HEK293 (cell line): ENCODE results near the gene BACH2.

ENCODE experiments used
- CTCF ChIA-PET: fragments of 350-600 bp; formaldehyde crosslinking; extraction: SDS; loops from one replicate; lab custom pipeline; 2021; ENCODE audit warnings: antibody characterized with exemption; lab: Yijun Ruan, JAX
- POLR2A ChIA-PET: fragments of 300-600 bp; formaldehyde crosslinking; extraction: SDS; loops from one replicate; lab custom pipeline; 2020; ENCODE audit warnings: antibody characterized with exemption, inconsistent platforms; lab: Yijun Ruan, JAX
- H3K27ac ChIP-seq: fragments of 200-500 bp; sonication (Bioruptor generic); 2 replicates; pipeline ENCODE4 v1.5.1; 2014; ENCODE audit warnings: low read depth, low read length, control low read depth, inconsistent platforms; ENCODE audit errors: extremely low read depth
- H3K36me3 ChIP-seq, 2 experiments: fragments of 200-500 bp in 1 of 2; sonication (Bioruptor generic) in 1 of 2; 1 replicate in 1 of 2; 2 replicates in 1 of 2; pipeline ENCODE4 v1.5.1; 2014 to 2017; ENCODE audit warnings: inconsistent platforms in 2 of 2, low read length in 2 of 2; ENCODE audit not compliant: control insufficient read depth in 2 of 2, insufficient read depth in 1 of 2
- H3K4me1 ChIP-seq: fragments of 200-500 bp; sonication (Bioruptor generic); 2 replicates; pipeline ENCODE4 v1.5.1; 2014; ENCODE audit warnings: mild to moderate bottlenecking, low read length, inconsistent platforms; ENCODE audit not compliant: control insufficient read depth, insufficient read depth
- H3K4me3 ChIP-seq: 2 replicates; pipeline ENCODE4 v1.5.1; 2011; ENCODE audit warnings: low read depth, mild to moderate bottlenecking, control low read depth, low read length, moderate library complexity
- H3K9me3 ChIP-seq: fragments of 200-500 bp; sonication (Bioruptor generic); 2 replicates; pipeline ENCODE4 v1.5.1; 2014; ENCODE audit warnings: low read depth, low read length, inconsistent platforms; ENCODE audit not compliant: control insufficient read depth, insufficient read depth
- GLI2 ChIP-seq: fragments of 450-650 bp; formaldehyde crosslinking; IDR thresholded peaks from 2 replicates; pipeline ENCODE4; 2017; ENCODE audit warnings: missing biosample characterization, missing genetic modification characterization, low read depth, borderline replicate concordance
- GLI4 ChIP-seq: fragments of 450-650 bp; formaldehyde crosslinking; IDR thresholded peaks from 2 replicates; pipeline ENCODE4 v1.5.1; 2016; ENCODE audit warnings: missing biosample characterization, missing genetic modification characterization
- HOXD13 ChIP-seq: sonication (generic); formaldehyde crosslinking; IDR thresholded peaks from 2 replicates; pipeline ENCODE4 v1.8.0; 2022; ENCODE audit warnings: missing genetic modification reagents, borderline replicate concordance
- MYNN ChIP-seq: fragments of 450-650 bp; formaldehyde crosslinking; IDR thresholded peaks from 2 replicates; pipeline ENCODE4 v1.5.1; 2016; ENCODE audit warnings: missing biosample characterization, missing genetic modification characterization, borderline replicate concordance
- ZBTB48 ChIP-seq: fragments of 450-650 bp; formaldehyde crosslinking; IDR thresholded peaks from 2 replicates; pipeline ENCODE4 v1.5.1; 2016; ENCODE audit warnings: missing biosample characterization, missing genetic modification characterization
- ZFP41 ChIP-seq: fragments of 450-650 bp; formaldehyde crosslinking; IDR thresholded peaks from 2 replicates; pipeline ENCODE4 v1.5.1; 2016; ENCODE audit warnings: missing biosample characterization, missing genetic modification characterization, borderline replicate concordance
- ZNF10 ChIP-seq: fragments of 450-650 bp; formaldehyde crosslinking; IDR thresholded peaks from 2 replicates; pipeline ENCODE4 v1.5.1; 2017; ENCODE audit warnings: missing biosample characterization, missing genetic modification characterization
- ZNF394 ChIP-seq: fragments of 450-650 bp; formaldehyde crosslinking; IDR thresholded peaks from 2 replicates; pipeline ENCODE4 v1.5.1; 2016; ENCODE audit warnings: missing biosample characterization, missing genetic modification characterization, mild to moderate bottlenecking, moderate library complexity, borderline replicate concordance
- ZNF514 ChIP-seq: fragments of 450-650 bp; formaldehyde crosslinking; IDR thresholded peaks from 2 replicates; pipeline ENCODE4 v1.5.1; 2016; ENCODE audit warnings: missing biosample characterization, missing genetic modification characterization
- ZNF548 ChIP-seq: fragments of 450-650 bp; formaldehyde crosslinking; IDR thresholded peaks from 2 replicates; pipeline ENCODE4 v1.5.1; 2016; ENCODE audit warnings: missing biosample characterization, missing genetic modification characterization
- ZNF561 ChIP-seq: fragments of 450-650 bp; IDR thresholded peaks from 2 replicates; pipeline ENCODE4 v1.5.1; 2018; ENCODE audit warnings: missing biosample characterization, missing genetic modification characterization, borderline replicate concordance
- ZNF596 ChIP-seq: fragments of 450-650 bp; IDR thresholded peaks from 2 replicates; pipeline ENCODE4 v1.5.0; 2018; ENCODE audit warnings: missing biosample characterization, mild to moderate bottlenecking, missing genetic modification characterization, moderate library complexity
- ZNF664 ChIP-seq: fragments of 450-650 bp; formaldehyde crosslinking; IDR thresholded peaks from 2 replicates; pipeline ENCODE4 v1.5.1; 2016; ENCODE audit warnings: missing biosample characterization, missing genetic modification characterization
- ZNF670 ChIP-seq: fragments of 450-650 bp; formaldehyde crosslinking; IDR thresholded peaks from 2 replicates; pipeline ENCODE4 v1.5.1; 2016; ENCODE audit warnings: missing biosample characterization, missing genetic modification characterization, low read depth
- ZSCAN16 ChIP-seq: fragments of 450-650 bp; formaldehyde crosslinking; IDR thresholded peaks from 2 replicates; pipeline ENCODE4 v1.5.1; 2016; ENCODE audit warnings: missing biosample characterization, missing genetic modification characterization
- ZXDB ChIP-seq: fragments of 450-650 bp; formaldehyde crosslinking; IDR thresholded peaks from 2 replicates; pipeline ENCODE4 v1.5.1; 2016; ENCODE audit warnings: missing biosample characterization, missing genetic modification characterization
- TF ChIP-seq, protein P1 (sequence below): fragments of 450-650 bp; formaldehyde crosslinking; IDR thresholded peaks from 2 replicates; pipeline ENCODE4 v1.5.1; 2016; ENCODE audit warnings: missing biosample characterization, missing genetic modification characterization
- TF ChIP-seq, protein P2 (sequence below): fragments of 450-650 bp; formaldehyde crosslinking; IDR thresholded peaks from 2 replicates; pipeline ENCODE4 v1.5.1; 2016; ENCODE audit warnings: missing biosample characterization, missing genetic modification characterization
- TF ChIP-seq, protein P3 (sequence below): fragments of 450-650 bp; formaldehyde crosslinking; IDR thresholded peaks from 2 replicates; pipeline ENCODE4 v1.5.1; 2016; ENCODE audit warnings: missing biosample characterization, missing genetic modification characterization
- TF ChIP-seq, protein P4 (sequence below): fragments of 450-650 bp; formaldehyde crosslinking; IDR thresholded peaks from 2 replicates; pipeline ENCODE4 v1.5.1; 2016; ENCODE audit warnings: missing biosample characterization, missing genetic modification characterization
- TF ChIP-seq, protein P5 (sequence below): fragments of 450-650 bp; formaldehyde crosslinking; IDR thresholded peaks from 2 replicates; pipeline ENCODE4 v1.5.1; 2016; ENCODE audit warnings: missing biosample characterization, missing genetic modification characterization
- TF ChIP-seq, protein P6 (sequence below): fragments of 450-650 bp; formaldehyde crosslinking; IDR thresholded peaks from 2 replicates; pipeline ENCODE4 v1.5.1; 2016; ENCODE audit warnings: missing biosample characterization, missing genetic modification characterization
- TF ChIP-seq, protein P7 (sequence below): fragments of 450-650 bp; formaldehyde crosslinking; IDR thresholded peaks from 2 replicates; pipeline ENCODE4 v1.5.1; 2016; ENCODE audit warnings: missing biosample characterization, missing genetic modification characterization, low read depth

BACH2 gene

DNA sequence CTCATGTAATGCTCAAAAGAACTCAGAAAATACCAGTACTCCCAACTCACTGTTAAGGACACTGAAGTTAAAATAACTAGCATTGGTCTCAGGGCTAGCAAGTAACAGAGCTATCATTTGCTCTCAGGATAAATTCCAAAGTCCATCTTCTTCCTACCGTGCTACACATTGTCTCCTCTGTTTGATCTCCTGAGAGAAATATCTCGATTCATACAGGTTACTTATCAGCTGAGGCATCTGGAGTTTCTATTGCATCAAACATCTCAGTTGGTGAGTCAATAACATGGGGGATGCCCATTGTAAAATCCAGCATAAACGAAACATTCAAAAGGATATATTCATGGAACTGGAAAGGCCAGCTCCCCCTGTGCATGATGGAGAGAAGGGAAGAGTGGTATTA lies 147.4 kb downstream of the BACH2 start:
- H3K4me1 ChIP-seq = peaks cover 3% of the 10 kb centered on the region
- no peaks in the 10 kb centered on the region for H3K36me3 ChIP-seq
- TF ChIP-seq ZNF596 (tag by site-specific recombination) (no peak), HOXD13 (CRISPR knock-in tag) (no peak), ZNF548 (tag by site-specific recombination) (no peak), ZXDB (tag by site-specific recombination) (no peak), ZNF561 (tag by site-specific recombination) (no peak), GLI2 (no peak), ZNF394 (tag by site-specific recombination) (no peak), ZNF10 (no peak), ZBTB48 (tag by site-specific recombination) (no peak), ZFP41 (tag by site-specific recombination) (no peak), ZSCAN16 (tag by site-specific recombination) (no peak), ZNF514 (no peak), MYNN (tag by site-specific recombination) (no peak), GLI4 (tag by site-specific recombination) (no peak)
- TF ChIP-seq, protein P1, sequence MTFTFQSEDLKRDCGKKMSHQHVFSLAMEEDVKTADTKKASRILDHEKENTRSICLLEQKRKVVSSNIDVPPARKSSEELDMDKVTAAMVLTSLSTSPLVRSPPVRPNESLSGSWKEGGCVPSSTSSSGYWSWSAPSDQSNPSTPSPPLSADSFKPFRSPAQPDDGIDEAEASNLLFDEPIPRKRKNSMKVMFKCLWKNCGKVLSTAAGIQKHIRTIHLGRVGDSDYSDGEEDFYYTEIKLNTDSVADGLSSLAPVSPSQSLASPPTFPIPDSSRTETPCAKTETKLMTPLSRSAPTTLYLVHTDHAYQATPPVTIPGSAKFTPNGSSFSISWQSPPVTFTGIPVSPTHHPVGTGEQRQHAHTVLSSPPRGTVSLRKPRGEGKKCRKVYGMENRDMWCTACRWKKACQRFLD = no peak
- TF ChIP-seq, protein P2, sequence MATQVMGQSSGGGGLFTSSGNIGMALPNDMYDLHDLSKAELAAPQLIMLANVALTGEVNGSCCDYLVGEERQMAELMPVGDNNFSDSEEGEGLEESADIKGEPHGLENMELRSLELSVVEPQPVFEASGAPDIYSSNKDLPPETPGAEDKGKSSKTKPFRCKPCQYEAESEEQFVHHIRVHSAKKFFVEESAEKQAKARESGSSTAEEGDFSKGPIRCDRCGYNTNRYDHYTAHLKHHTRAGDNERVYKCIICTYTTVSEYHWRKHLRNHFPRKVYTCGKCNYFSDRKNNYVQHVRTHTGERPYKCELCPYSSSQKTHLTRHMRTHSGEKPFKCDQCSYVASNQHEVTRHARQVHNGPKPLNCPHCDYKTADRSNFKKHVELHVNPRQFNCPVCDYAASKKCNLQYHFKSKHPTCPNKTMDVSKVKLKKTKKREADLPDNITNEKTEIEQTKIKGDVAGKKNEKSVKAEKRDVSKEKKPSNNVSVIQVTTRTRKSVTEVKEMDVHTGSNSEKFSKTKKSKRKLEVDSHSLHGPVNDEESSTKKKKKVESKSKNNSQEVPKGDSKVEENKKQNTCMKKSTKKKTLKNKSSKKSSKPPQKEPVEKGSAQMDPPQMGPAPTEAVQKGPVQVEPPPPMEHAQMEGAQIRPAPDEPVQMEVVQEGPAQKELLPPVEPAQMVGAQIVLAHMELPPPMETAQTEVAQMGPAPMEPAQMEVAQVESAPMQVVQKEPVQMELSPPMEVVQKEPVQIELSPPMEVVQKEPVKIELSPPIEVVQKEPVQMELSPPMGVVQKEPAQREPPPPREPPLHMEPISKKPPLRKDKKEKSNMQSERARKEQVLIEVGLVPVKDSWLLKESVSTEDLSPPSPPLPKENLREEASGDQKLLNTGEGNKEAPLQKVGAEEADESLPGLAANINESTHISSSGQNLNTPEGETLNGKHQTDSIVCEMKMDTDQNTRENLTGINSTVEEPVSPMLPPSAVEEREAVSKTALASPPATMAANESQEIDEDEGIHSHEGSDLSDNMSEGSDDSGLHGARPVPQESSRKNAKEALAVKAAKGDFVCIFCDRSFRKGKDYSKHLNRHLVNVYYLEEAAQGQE (tag by site-specific recombination) = no peak
- TF ChIP-seq, protein P3, sequence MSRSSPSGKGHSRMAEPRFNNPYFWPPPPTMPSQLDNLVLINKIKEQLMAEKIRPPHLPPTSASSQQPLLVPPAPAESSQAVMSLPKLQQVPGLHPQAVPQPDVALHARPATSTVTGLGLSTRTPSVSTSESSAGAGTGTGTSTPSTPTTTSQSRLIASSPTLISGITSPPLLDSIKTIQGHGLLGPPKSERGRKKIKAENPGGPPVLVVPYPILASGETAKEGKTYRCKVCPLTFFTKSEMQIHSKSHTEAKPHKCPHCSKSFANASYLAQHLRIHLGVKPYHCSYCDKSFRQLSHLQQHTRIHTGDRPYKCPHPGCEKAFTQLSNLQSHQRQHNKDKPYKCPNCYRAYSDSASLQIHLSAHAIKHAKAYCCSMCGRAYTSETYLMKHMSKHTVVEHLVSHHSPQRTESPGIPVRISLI (tag by site-specific recombination) = no peak
- TF ChIP-seq, protein P4, sequence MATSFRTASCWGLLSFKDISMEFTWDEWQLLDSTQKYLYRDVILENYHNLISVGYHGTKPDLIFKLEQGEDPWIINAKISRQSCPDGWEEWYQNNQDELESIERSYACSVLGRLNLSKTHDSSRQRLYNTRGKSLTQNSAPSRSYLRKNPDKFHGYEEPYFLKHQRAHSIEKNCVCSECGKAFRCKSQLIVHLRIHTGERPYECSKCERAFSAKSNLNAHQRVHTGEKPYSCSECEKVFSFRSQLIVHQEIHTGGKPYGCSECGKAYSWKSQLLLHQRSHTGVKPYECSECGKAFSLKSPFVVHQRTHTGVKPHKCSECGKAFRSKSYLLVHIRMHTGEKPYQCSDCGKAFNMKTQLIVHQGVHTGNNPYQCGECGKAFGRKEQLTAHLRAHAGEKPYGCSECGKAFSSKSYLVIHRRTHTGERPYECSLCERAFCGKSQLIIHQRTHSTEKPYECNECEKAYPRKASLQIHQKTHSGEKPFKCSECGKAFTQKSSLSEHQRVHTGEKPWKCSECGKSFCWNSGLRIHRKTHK = no peak
- TF ChIP-seq, protein P5, sequence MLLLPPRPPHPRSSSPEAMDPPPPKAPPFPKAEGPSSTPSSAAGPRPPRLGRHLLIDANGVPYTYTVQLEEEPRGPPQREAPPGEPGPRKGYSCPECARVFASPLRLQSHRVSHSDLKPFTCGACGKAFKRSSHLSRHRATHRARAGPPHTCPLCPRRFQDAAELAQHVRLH (tag by site-specific recombination) = no peak
- H3K9me3 ChIP-seq = no peaks in the 10 kb centered on the region
- H3K4me3 ChIP-seq = no peak overlapping the region
- no peak overlapping the region for H3K27ac ChIP-seq
- ChIA-PET CTCF (interaction anchor here (0.6 to 1.0 kb wide), 2 partner anchors 11 to 18 kb away, joined by 3 to 4 read pairs; no protein-coding TSS in a partner anchor), POLR2A (no interaction called here)

DNA sequence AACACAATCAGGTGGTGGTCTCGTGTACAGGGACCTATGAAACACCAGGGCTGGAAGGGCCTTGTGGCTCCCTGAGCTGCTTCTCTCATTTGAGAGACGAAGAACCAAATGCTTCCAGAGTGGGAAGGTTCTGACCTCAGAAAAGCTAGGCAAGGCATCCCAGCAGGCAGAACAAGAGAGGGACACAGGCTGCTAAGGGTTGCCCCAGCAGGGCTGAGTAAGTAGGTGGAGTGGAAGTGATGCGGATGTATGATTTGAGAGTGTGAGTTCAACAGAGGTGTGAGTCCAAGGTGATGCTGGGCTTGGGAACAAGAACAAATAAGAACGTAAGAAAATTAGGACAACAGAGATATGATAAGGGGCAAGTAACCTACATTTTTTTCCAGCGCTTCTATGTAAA lies 147.8 kb downstream of the BACH2 start:
- POLR2A ChIA-PET = no interaction called here
- Histone ChIP-seq H3K27ac (no peak overlapping the region), H3K9me3 (no peaks in the 10 kb centered on the region), H3K4me3 (no peak overlapping the region), H3K4me1 (peaks cover 3% of the 10 kb centered on the region), H3K36me3 (no peaks in the 10 kb centered on the region)
- CTCF ChIA-PET = interaction anchor here (1.0 kb wide), 1 partner anchor 17 kb away, joined by 3 read pairs; no protein-coding TSS in a partner anchor
- TF ChIP-seq, protein P6, sequence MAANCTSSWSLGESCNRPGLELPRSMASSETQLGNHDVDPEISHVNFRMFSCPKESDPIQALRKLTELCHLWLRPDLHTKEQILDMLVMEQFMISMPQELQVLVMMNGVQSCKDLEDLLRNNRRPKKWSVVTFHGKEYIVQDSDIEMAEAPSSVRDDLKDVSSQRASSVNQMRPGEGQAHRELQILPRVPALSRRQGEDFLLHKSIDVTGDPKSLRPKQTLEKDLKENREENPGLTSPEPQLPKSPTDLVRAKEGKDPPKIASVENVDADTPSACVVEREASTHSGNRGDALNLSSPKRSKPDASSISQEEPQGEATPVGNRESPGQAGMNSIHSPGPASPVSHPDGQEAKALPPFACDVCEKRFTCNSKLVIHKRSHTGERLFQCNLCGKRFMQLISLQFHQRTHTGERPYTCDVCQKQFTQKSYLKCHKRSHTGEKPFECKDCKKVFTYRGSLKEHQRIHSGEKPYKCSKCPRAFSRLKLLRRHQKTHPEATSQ (tag by site-specific recombination) = no peak
- TF ChIP-seq ZNF670 (tag by site-specific recombination) (no peak), ZNF664 (tag by site-specific recombination) (no peak)
- TF ChIP-seq, protein P7, sequence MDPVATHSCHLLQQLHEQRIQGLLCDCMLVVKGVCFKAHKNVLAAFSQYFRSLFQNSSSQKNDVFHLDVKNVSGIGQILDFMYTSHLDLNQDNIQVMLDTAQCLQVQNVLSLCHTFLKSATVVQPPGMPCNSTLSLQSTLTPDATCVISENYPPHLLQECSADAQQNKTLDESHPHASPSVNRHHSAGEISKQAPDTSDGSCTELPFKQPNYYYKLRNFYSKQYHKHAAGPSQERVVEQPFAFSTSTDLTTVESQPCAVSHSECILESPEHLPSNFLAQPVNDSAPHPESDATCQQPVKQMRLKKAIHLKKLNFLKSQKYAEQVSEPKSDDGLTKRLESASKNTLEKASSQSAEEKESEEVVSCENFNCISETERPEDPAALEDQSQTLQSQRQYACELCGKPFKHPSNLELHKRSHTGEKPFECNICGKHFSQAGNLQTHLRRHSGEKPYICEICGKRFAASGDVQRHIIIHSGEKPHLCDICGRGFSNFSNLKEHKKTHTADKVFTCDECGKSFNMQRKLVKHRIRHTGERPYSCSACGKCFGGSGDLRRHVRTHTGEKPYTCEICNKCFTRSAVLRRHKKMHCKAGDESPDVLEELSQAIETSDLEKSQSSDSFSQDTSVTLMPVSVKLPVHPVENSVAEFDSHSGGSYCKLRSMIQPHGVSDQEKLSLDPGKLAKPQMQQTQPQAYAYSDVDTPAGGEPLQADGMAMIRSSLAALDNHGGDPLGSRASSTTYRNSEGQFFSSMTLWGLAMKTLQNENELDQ (tag by site-specific recombination) = no peak
